Testis (tissue), 2 donors: ENCODE results near the gene SH3GL1.

Experiments
- POLR2A ChIP-seq: fragments of 450-650 bp; IDR thresholded peaks from one replicate; pipeline ENCODE4 v1.6.1; 2017; ENCODE audit warnings: antibody characterized with exemption, mild to moderate bottlenecking, moderate library complexity
- TF ChIP-seq, protein P1 (sequence below), 3 experiments: fragments of 450-650 bp in 2 of 3; fragments of 200-600 bp in 1 of 3; sonication (generic) in 1 of 3; IDR thresholded peaks; one replicate each; pipeline ENCODE4 v1.5.1; 2016 to 2019; ENCODE audit warnings: antibody characterized with exemption in 3 of 3, mild to moderate bottlenecking in 2 of 3, moderate library complexity in 1 of 3

DNA sequence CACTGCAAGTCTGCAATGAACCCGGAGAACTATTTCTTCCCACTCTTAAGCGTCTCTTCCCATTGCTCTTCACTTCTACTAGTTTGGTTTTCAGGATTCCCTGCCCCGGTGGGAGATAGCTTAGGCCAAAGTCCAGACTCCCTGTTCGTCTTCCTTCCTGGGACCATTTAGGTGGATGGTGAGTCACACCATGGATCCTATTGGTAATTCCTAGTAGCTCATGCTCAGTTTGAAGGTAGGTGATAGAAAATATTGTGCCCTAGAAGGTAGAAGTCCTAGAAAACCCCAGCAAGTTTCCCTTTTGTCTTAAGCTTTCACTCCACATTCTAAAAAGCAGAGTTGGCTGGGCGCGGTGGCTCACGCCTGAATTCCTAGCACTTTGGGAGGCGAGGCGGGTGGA, 15.9 kb upstream of the SH3GL1 start:
- no peak for TF ChIP-seq POLR2A
- TF ChIP-seq, protein P1, sequence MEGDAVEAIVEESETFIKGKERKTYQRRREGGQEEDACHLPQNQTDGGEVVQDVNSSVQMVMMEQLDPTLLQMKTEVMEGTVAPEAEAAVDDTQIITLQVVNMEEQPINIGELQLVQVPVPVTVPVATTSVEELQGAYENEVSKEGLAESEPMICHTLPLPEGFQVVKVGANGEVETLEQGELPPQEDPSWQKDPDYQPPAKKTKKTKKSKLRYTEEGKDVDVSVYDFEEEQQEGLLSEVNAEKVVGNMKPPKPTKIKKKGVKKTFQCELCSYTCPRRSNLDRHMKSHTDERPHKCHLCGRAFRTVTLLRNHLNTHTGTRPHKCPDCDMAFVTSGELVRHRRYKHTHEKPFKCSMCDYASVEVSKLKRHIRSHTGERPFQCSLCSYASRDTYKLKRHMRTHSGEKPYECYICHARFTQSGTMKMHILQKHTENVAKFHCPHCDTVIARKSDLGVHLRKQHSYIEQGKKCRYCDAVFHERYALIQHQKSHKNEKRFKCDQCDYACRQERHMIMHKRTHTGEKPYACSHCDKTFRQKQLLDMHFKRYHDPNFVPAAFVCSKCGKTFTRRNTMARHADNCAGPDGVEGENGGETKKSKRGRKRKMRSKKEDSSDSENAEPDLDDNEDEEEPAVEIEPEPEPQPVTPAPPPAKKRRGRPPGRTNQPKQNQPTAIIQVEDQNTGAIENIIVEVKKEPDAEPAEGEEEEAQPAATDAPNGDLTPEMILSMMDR (IDR thresholded peaks at IDR 0.05) = no peak
